Heart right ventricle (tissue), 16 donors: ENCODE data around the gene SLC22A4. TPM values are rescaled to one million over a fixed set of nuclear protein-coding genes. Genes with fewer than 3 reads are reported as not detected.
A peak's percentile ranks its signal among the peaks of the same experiment; 100 is the strongest.

ENCODE experiments used
- ATAC-seq, 8 donors: fragments of 200-7000 bp; cut with Tn5 transposase; one replicate each; pipeline ENCODE4 v1.9.1; 2020; ENCODE audit warnings: mild to moderate bottlenecking in 8 of 8, moderate library complexity in 8 of 8, moderate number of reproducible peaks in 1 of 8
- DNase-seq, 2 donors: peaks; one replicate each; pipeline ENCODE4 v3.0.0-alpha.2; 2020
- H3K27ac ChIP-seq, 10 donors: fragments of 200-600 bp; sonication (generic) in 2 of 10; one replicate each; pipeline versions ENCODE4 v1.5.0 to v1.8.0; 2020 to 2022; ENCODE audit warnings: mild to moderate bottlenecking in 3 of 10
- H3K27me3 ChIP-seq, 7 donors: fragments of 200-600 bp; one replicate each; pipeline ENCODE4 v1.8.0; 2021 to 2022; ENCODE audit warnings: mild to moderate bottlenecking in 2 of 7
- H3K36me3 ChIP-seq, 9 donors: fragments of 200-600 bp; sonication (generic) in 1 of 9; one replicate each; pipeline versions ENCODE4 v1.5.0 to v1.8.0; 2020 to 2022; ENCODE audit warnings: mild to moderate bottlenecking in 2 of 9
- H3K4me1 ChIP-seq, 9 donors: fragments of 200-600 bp; sonication (generic) in 1 of 9; one replicate each; pipeline versions ENCODE4 v1.5.0 to v1.8.0; 2020 to 2022; ENCODE audit warnings: mild to moderate bottlenecking in 4 of 9
- H3K4me3 ChIP-seq, 10 donors: fragments of 200-600 bp; sonication (generic) in 2 of 10; one replicate each; pipeline versions ENCODE4 v1.5.0 to v1.8.0; 2020 to 2022; ENCODE audit warnings: mild to moderate bottlenecking in 7 of 10, moderate library complexity in 2 of 10
- H3K9me3 ChIP-seq, 11 donors: fragments of 200-600 bp in 10 of 11; sonication (generic) in 2 of 11; one replicate each; pipeline versions ENCODE4 v1.5.0 to v1.8.0; 2013 to 2022; ENCODE audit warnings: mild to moderate bottlenecking in 2 of 11, control low read depth in 1 of 11, moderate library complexity in 1 of 11
- WGBS, 2 donors: extraction: QIAGEN DNeasy Blood & Tissue Kit; methylation state at CpG; one replicate each; pipeline ENCODE4 v1.1.7; 2013; ENCODE audit warnings: inconsistent platforms in 1 of 2; 5-methylcytosine and 5-hydroxymethylcytosine counted together
- intact Hi-C, 10 donors: fragments of 100-400 bp; cut with DNase I; formaldehyde crosslinking; loops; one replicate each; pipeline versions ENCODE4 v1.11.1 to v1.14.2; 2022
- polyA plus RNA-seq, 2 donors: library from polyadenylated mRNA; stranded (reverse); fragments of 200-250 nt; gene quantifications; one replicate each; pipeline ENCODE4 v1.2.3, GENCODE V29; 2013
- total RNA-seq, 10 donors: library from RNA; stranded (reverse); fragmentation: NEBNext Ultra II Directional in 3 of 10; extraction: Animal tissue kit (Norgen Biotek cat#: 25700) in 3 of 10; gene quantifications; one replicate each; pipeline versions ENCODE4 v1.2.1 to v1.2.4, GENCODE V29; 2021 to 2023
- TF ChIP-seq, protein P1 (sequence below), 9 donors: fragments of 200-600 bp; sonication (generic) in 2 of 9; IDR thresholded peaks; one replicate each; pipeline versions ENCODE4 v1.5.0 to v1.8.0; 2021 to 2022; ENCODE audit warnings: antibody characterized with exemption in 9 of 9, mild to moderate bottlenecking in 5 of 9, moderate library complexity in 1 of 9
- donor health status: Arrhythmogenic right ventricular cardiomyopathy.
- donor health status: ischemic (EF 13 %, LVEDD 7.1; RV severe dilation, severe dysfunction).
- donor health status: healthy with polysubstance abuse.
- donor health status: DM: no; HTN: yes; CAD: no.
- donor health status: DM: no; HTN: no; CAD: no.
- donor health status: ischemic (EF 25% LVEDD 6.9; RV normal size, moderate dysfunction).
- donor health status: ischemic (EF 25% LVEDD 5.7; RV mildly dilated, moderate dysfunction).
- donor health status: healthy.
- donor health status: DM: yes; HTN: yes; CAD: no.
- donor health status: Ischemic cardiomyopathy.
- donor health status: ischemic (EF 35%, LVEDD 5.7; RV mildly dilated, moderate dysfunction).
- donor health status: nonischemic (EF 11% LVEDD 7.7; RV severe dilation, severe dysfunction).
- donor health status: DM: yes; HTN: yes; CAD: no.
- donor health status: PGD.
- donor health status: ischemic (EF 29% LVEDD 5.4; RV normal size, mild dysfunction).
- donor health status: nonischemic (EF 23%, LVEDD 6.1; RV moderate dilation, normal function).

The SLC22A4 gene
- total and polyA plus RNA-seq, 12 donors: 0.39 to 9.0 (median 2.1) TPM

DNA sequence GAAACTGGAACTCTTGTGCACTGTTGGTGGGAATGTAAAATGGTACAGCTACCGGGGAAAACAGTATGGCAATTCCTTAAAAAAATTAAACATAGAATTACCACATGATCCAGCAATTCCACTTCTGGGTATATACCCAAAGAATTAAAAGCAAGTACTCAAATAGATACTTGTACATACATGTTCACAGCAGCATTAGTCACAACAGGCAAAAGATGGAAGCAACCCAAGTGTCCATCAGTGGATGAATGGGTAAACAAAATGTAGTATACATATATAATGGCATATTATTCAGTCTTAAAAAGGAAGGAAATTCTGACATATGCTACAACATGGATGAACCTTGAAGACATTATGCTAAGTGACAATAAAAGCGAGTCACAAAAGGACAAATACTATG lies 67.9 kb downstream of the SLC22A4 start:
- Histone ChIP-seq H3K9me3 (no peaks in the 10 kb centered on the region), H3K36me3 (no peaks in the 10 kb centered on the region), H3K27me3 (no peaks in the 10 kb centered on the region), H3K27ac (peak overlapping the region in 2 of 10 donors; percentile 79 to 80), H3K4me3 (no peak overlapping the region), H3K4me1 (peaks cover 4 to 47% (median 22%) of the 10 kb centered on the region in 9 donors)
- ATAC-seq (no peak), DNase-seq (no peak)
- intact Hi-C loops: loop anchor here in 3 of 10 donors (5.0 to 10.0 kb wide), 3 partner anchors 65 to 147 kb away; partner anchors contain the start of gene SLC22A4 (in 1 of the 3)
- TF ChIP-seq, protein P1, sequence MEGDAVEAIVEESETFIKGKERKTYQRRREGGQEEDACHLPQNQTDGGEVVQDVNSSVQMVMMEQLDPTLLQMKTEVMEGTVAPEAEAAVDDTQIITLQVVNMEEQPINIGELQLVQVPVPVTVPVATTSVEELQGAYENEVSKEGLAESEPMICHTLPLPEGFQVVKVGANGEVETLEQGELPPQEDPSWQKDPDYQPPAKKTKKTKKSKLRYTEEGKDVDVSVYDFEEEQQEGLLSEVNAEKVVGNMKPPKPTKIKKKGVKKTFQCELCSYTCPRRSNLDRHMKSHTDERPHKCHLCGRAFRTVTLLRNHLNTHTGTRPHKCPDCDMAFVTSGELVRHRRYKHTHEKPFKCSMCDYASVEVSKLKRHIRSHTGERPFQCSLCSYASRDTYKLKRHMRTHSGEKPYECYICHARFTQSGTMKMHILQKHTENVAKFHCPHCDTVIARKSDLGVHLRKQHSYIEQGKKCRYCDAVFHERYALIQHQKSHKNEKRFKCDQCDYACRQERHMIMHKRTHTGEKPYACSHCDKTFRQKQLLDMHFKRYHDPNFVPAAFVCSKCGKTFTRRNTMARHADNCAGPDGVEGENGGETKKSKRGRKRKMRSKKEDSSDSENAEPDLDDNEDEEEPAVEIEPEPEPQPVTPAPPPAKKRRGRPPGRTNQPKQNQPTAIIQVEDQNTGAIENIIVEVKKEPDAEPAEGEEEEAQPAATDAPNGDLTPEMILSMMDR (IDR thresholded peaks at IDR 0.05): no peak
- 96 to 97% methylated on average over 2 of the region's 2 CpGs for WGBS, 2 donors

DNA sequence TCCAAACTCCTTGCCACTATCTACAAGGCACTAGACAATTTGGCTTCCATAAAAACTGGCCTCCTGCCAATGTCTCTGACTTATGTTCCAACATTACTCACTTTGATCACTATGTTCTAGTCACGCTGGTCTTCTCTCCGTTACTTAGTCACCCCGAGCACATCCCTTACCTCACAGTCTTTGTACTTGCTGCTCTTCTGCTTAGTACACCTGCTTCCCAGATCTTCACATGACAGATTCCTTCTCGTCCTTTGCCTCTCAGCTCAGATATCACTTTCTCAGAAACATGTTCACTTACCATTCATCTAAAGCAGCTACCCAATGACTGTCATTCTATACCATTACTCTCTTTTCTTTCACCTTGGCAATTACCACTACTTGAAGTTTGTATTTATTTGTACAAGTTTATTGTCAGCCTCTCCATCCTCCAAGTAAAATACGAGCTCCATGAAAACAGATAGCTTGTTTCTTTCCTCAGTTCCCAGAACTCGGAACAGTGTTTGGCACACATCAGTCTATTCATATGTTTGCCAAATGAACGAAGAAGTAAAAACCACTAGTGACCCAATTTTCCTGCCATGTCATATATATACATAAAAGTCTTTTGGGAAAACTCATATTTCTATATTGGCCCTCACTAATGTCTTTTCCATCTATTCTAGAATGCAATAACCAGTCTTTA lies 69.4 kb downstream of the SLC22A4 start:
- no peak overlapping the region for H3K4me3 ChIP-seq
- no peaks in the 10 kb centered on the region for H3K27me3 ChIP-seq
- H3K9me3 ChIP-seq: no peaks in the 10 kb centered on the region
- TF ChIP-seq, protein P1 (IDR thresholded peaks at IDR 0.05): no peak
- peak overlapping the region; percentile 38 to 86 (median 78) for H3K27ac ChIP-seq
- H3K4me1 ChIP-seq: peaks cover 4 to 41% (median 22%) of the 10 kb centered on the region in 9 donors
- no peaks in the 10 kb centered on the region for H3K36me3 ChIP-seq
- peak in 1 of 2 donors; percentile 69 for DNase-seq
- peak; percentile 68 to 94 (median 85) for ATAC-seq
- intact Hi-C loops: loop anchor here in 3 of 10 donors (5.0 to 10.0 kb wide), 3 partner anchors 66 to 149 kb away; partner anchors contain the start of gene SLC22A4 (in 1 of the 3)
- 32 to 36% methylated on average over 7 of the region's 7 CpGs for WGBS, 2 donors

DNA sequence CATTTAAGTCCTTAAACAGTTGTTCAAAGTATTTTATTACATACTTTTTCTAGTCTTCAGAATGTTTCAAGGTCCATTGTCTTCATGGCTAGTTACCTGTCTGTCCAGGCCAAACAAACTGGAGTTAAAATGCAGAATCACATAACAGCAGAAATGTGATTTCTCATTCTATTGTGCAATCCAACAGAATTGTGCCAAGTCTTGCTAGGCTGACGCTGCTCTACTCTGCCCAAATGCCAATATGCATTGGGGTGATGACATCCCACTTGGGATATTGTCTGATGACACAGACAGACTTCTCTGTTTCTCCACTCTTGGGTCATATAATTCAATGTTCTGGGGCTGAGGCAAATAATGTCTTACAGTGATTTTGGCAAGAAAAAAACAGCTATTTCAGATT lies 70.1 kb downstream of the SLC22A4 start:
- no peak for DNase-seq
- Histone ChIP-seq H3K27ac (peak overlapping the region; percentile 54 to 86 (median 78)), H3K9me3 (no peaks in the 10 kb centered on the region), H3K27me3 (no peaks in the 10 kb centered on the region), H3K4me3 (no peak overlapping the region), H3K36me3 (no peaks in the 10 kb centered on the region), H3K4me1 (peaks cover 2 to 44% (median 22%) of the 10 kb centered on the region in 9 donors)
- ATAC-seq: peak; percentile 45 to 87 (median 82)
- intact Hi-C loops: loop anchor here in 3 of 10 donors (5.0 to 10.0 kb wide), 3 partner anchors 67 to 150 kb away; partner anchors contain the start of gene SLC22A4 (in 1 of the 3)
- TF ChIP-seq, protein P1 (IDR thresholded peaks at IDR 0.05): no peak
- WGBS, 2 donors: 25 to 32% methylated on average over 1 of the region's 1 CpG

DNA sequence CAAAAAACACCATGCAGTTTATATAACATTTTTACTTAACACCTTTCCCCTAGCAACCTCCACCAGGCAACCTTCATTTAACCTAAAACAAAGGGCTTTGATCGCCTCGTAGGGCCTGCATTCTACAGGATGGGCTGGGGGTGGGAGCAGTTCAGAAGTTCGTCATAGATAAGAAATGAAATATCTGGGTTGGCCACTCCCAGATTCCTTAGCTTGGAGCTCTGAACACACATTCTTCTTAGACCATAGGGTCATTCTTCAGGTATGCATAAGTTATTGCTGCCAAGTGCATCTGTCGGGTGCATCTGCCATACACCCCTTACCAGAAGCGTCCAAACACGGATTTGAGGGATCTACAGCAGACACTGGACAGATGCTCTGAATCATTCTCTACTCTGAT lies 71.0 kb downstream of the SLC22A4 start:
- Histone ChIP-seq H3K4me3 (no peak overlapping the region), H3K27ac (peak overlapping the region in 9 of 10 donors; percentile 61 to 86 (median 77)), H3K36me3 (no peaks in the 10 kb centered on the region), H3K4me1 (peaks cover 2 to 49% (median 24%) of the 10 kb centered on the region in 9 donors), H3K27me3 (no peaks in the 10 kb centered on the region), H3K9me3 (no peaks in the 10 kb centered on the region)
- ATAC-seq (peak in 1 of 8 donors; percentile 23), DNase-seq (no peak)
- 69 to 70% methylated on average over 6 of the region's 6 CpGs for WGBS, 2 donors
- TF ChIP-seq, protein P1 (IDR thresholded peaks at IDR 0.05): no peak
- intact Hi-C loops: loop anchor here in 3 of 10 donors (5.0 to 10.0 kb wide), 2 partner anchors 73 to 150 kb away; partner anchors contain the start of gene SLC22A4 (in 1 of the 3)
